HG02870 (cell line): ENCODE measurements around the gene RIBC1.
"Not testable (repeated sequence)": the region's sequence is repeated elsewhere in the genome, so short reads cannot be mapped to it uniquely, and the experiment has no call there.

Experiments
- ATAC-seq: cut with Tn5 transposase; IDR thresholded peaks from one replicate; pipeline ENCODE4 v1.9.1; 2021; ENCODE audit warnings: mild to moderate bottlenecking, moderate library complexity; ENCODE audit not compliant: unreplicated experiment

Gene RIBC1

GRCh38 chrX:53422861-53423306, at the start of gene RIBC1:
RIBC1 (plus strand) TSS chrX:53422873; CDS start chrX:53426277, 3,404 bp downstream.
- no peak for ATAC-seq

GRCh38 chrX:53373307-53373706, 49.4 kb upstream of the RIBC1 start:
- ATAC-seq, result no peak

GRCh38 chrX:53374222-53374820, 48.4 kb upstream of the RIBC1 start:
- ATAC-seq, result no peak

GRCh38 chrX:53374923-53375322, 47.8 kb upstream of the RIBC1 start:
- no peak for ATAC-seq

- ATAC-seq, result no peak
These were observed 45.8 kb upstream of the RIBC1 start for GRCh38 chrX:53376888-53377287.

GRCh38 chrX:53377464-53377863, 45.2 kb upstream of the RIBC1 start:
- ATAC-seq, result no peak

- no peak for ATAC-seq
These were observed 43.5 kb upstream of the RIBC1 start for GRCh38 chrX:53379008-53379710.

GRCh38 chrX:53379747-53380146, 42.9 kb upstream of the RIBC1 start:
- ATAC-seq, result no peak

GRCh38 chrX:53383376-53384076, 39.1 kb upstream of the RIBC1 start:
- no peak for ATAC-seq

- ATAC-seq, result no peak
These were observed 26.9 kb upstream of the RIBC1 start for GRCh38 chrX:53395605-53396298.

GRCh38 chrX:53398216-53398615, 24.5 kb upstream of the RIBC1 start:
- no peak for ATAC-seq

GRCh38 chrX:53403535-53403934, 19.1 kb upstream of the RIBC1 start:
- ATAC-seq, result no peak

GRCh38 chrX:53412446-53412845, 10.2 kb upstream of the RIBC1 start:
- ATAC-seq, result no peak

GRCh38 chrX:53420351-53420750, 2.3 kb upstream of the RIBC1 start:
- ATAC-seq, result not testable (repeated sequence)

GRCh38 chrX:53421125-53421524, 1.5 kb upstream of the RIBC1 start:
- ATAC-seq, result no peak

- ATAC-seq, result peak; percentile 18
These were observed 944 bp upstream of the RIBC1 start for GRCh38 chrX:53421772-53422085.

- ATAC-seq, result peak; percentile 95
These were observed 400 bp upstream of the RIBC1 start, which contains the start of gene SMC1A for GRCh38 chrX:53422086-53422860. SMC1A (minus strand) TSS chrX:53422654; CDS start chrX:53422600, 54 bp downstream.

GRCh38 chrX:53429755-53430154, 7.1 kb downstream of the RIBC1 start:
- ATAC-seq, result no peak

- ATAC-seq, result no peak
These were observed 7.6 kb downstream of the RIBC1 start for GRCh38 chrX:53430231-53430630.
